Endodermal cell (in vitro differentiated cells): Measurements from ENCODE around the gene CAMP. TPM values are rescaled to one million over a fixed set of nuclear protein-coding genes. Genes with fewer than 3 reads are reported as not detected.

Source experiments
- DNase-seq: peaks from one replicate; pipeline ENCODE4 v3.0.0-alpha.2; 2017
- H3K27ac ChIP-seq: 2 replicates; pipeline ENCODE4 v1.5.1; 2013; ENCODE audit warnings: mild to moderate bottlenecking, low read depth, low read length, moderate library complexity
- H3K27me3 ChIP-seq: 2 replicates; pipeline ENCODE4 v1.6.1; 2013; ENCODE audit warnings: mild to moderate bottlenecking, low read length, moderate library complexity; ENCODE audit not compliant: insufficient read depth, control insufficient read depth, poor library complexity, severe bottlenecking
- H3K36me3 ChIP-seq: 2 replicates; pipeline ENCODE4 v1.7.0; 2013; ENCODE audit warnings: mild to moderate bottlenecking, low read length, moderate library complexity; ENCODE audit not compliant: control insufficient read depth, insufficient read depth
- H3K4me1 ChIP-seq: one replicate; pipeline ENCODE4 v1.7.0; 2013; ENCODE audit warnings: low read length; ENCODE audit not compliant: control insufficient read depth, insufficient read depth
- H3K4me3 ChIP-seq: 2 replicates; pipeline ENCODE4 v1.5.1; 2013; ENCODE audit warnings: mild to moderate bottlenecking, low read length, moderate library complexity
- H3K9ac ChIP-seq: 2 replicates; pipeline ENCODE4 v1.6.1; 2013; ENCODE audit warnings: mild to moderate bottlenecking, low read length, moderate library complexity; ENCODE audit not compliant: poor library complexity, severe bottlenecking; ENCODE audit errors: extremely low read depth
- H3K9me3 ChIP-seq: 2 replicates; pipeline ENCODE4 v1.6.1; 2013; ENCODE audit warnings: mild to moderate bottlenecking, low read length, moderate library complexity; ENCODE audit not compliant: control insufficient read depth
- H3K27ac Mint-ChIP-seq: 2 replicates; pipeline ENCODE4 v1.8.0; 2020; ENCODE audit warnings: mixed read lengths
- H3K27me3 Mint-ChIP-seq: 2 replicates; pipeline ENCODE4 v1.8.0; 2021; ENCODE audit warnings: mild to moderate bottlenecking, mixed read lengths; ENCODE audit not compliant: insufficient read depth
- H3K36me3 Mint-ChIP-seq: 2 replicates; pipeline ENCODE4 v1.8.0; 2020; ENCODE audit warnings: low read depth, mixed read lengths
- H3K4me1 Mint-ChIP-seq: 2 replicates; pipeline ENCODE4 v1.8.0; 2020; ENCODE audit warnings: mixed read lengths
- H3K4me3 Mint-ChIP-seq: 2 replicates; pipeline ENCODE4 v1.8.0; 2020; ENCODE audit warnings: mild to moderate bottlenecking, moderate library complexity, mixed read lengths
- H3K9me3 Mint-ChIP-seq: 2 replicates; pipeline ENCODE4 v1.8.0; 2020; ENCODE audit warnings: mild to moderate bottlenecking, mixed read lengths
- WGBS, 2 experiments: methylation state at CpG; one replicate each; pipeline versions ENCODE4 v1.1.5 to v1.1.7; 2013; ENCODE audit warnings: missing lambda C conversion rate in 2 of 2, mixed read lengths in 1 of 2; ENCODE audit not compliant: insufficient coverage in 1 of 2, insufficient read length in 1 of 2; 5-methylcytosine and 5-hydroxymethylcytosine counted together
- total RNA-seq, 2 donors: library from RNA; stranded (reverse); fragmentation: NEBNext Ultra II Directional in 1 of 2; extraction: Animal tissue kit (Norgen Biotek cat#: 25700) in 1 of 2; gene quantifications; 2 replicates in 1 of 2; 3 replicates in 1 of 2; pipeline ENCODE4 v1.2.1, GENCODE V29; 2021
- TF ChIP-seq, protein P1 (sequence below): fragments of 200-600 bp; sonication (generic); conservative IDR thresholded peaks from 2 replicates; pipeline ENCODE4 v1.5.0; 2021; ENCODE audit warnings: antibody characterized with exemption, mild to moderate bottlenecking

The CAMP gene
- total RNA-seq, 2 donors from 2014 or later: not detected

DNA sequence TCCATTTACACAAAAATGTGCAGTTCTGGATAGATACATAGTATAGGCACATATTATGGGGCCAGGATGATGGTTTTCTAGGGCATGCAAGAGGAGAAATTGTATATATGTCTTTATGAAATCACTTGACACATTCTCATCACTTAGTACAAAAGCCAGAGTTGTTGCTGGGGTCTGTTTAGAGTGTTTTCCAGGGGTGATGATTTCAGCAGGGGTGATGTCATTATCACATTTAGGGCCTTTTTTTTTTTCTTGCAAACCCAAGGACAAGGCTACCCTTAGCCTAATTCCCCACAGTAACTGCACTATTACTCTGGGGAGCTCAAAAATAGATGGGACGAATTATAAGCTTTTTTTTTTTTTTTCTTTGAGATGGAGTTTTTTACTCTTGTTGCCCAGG lies 21.2 kb downstream of the CAMP start:
- peaks cover 12% of the 10 kb centered on the region for H3K4me1 Mint-ChIP-seq
- no peaks in the 10 kb centered on the region for H3K27me3 ChIP-seq
- TF ChIP-seq, protein P1, sequence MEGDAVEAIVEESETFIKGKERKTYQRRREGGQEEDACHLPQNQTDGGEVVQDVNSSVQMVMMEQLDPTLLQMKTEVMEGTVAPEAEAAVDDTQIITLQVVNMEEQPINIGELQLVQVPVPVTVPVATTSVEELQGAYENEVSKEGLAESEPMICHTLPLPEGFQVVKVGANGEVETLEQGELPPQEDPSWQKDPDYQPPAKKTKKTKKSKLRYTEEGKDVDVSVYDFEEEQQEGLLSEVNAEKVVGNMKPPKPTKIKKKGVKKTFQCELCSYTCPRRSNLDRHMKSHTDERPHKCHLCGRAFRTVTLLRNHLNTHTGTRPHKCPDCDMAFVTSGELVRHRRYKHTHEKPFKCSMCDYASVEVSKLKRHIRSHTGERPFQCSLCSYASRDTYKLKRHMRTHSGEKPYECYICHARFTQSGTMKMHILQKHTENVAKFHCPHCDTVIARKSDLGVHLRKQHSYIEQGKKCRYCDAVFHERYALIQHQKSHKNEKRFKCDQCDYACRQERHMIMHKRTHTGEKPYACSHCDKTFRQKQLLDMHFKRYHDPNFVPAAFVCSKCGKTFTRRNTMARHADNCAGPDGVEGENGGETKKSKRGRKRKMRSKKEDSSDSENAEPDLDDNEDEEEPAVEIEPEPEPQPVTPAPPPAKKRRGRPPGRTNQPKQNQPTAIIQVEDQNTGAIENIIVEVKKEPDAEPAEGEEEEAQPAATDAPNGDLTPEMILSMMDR: no peak
- peaks cover 17% of the 10 kb centered on the region for H3K36me3 ChIP-seq
- H3K27me3 Mint-ChIP-seq: no peaks in the 10 kb centered on the region
- 100% methylated on average over 1 of the region's 1 CpG; no CpG with 5 or more reads in 1 of the 2 experiments for WGBS, 2 experiments
- H3K36me3 Mint-ChIP-seq: peaks cover 31% of the 10 kb centered on the region
- no peak overlapping the region for H3K27ac Mint-ChIP-seq
- no peaks in the 10 kb centered on the region for H3K4me1 ChIP-seq
- DNase-seq: no peak
- no peak overlapping the region for H3K27ac ChIP-seq
- H3K4me3 ChIP-seq: no peak overlapping the region
- no peaks in the 10 kb centered on the region for H3K9me3 Mint-ChIP-seq
- H3K9ac ChIP-seq: no peak overlapping the region
- H3K9me3 ChIP-seq: no peaks in the 10 kb centered on the region
- H3K4me3 Mint-ChIP-seq: no peak overlapping the region

GRCh38 chr3:48245136-48245535 lies 21.8 kb downstream of the CAMP start:
- TF ChIP-seq, protein P1: no peak
- Histone ChIP-seq H3K4me1 (no peaks in the 10 kb centered on the region), H3K36me3 (peaks cover 22% of the 10 kb centered on the region), H3K9me3 (no peaks in the 10 kb centered on the region), H3K27me3 (no peaks in the 10 kb centered on the region), H3K27ac (no peak overlapping the region), H3K9ac (no peak overlapping the region), H3K4me3 (no peak overlapping the region)
- H3K36me3 Mint-ChIP-seq: peaks cover 36% of the 10 kb centered on the region
- H3K9me3 Mint-ChIP-seq: no peaks in the 10 kb centered on the region
- peaks cover 6% of the 10 kb centered on the region for H3K4me1 Mint-ChIP-seq
- H3K4me3 Mint-ChIP-seq: no peak overlapping the region
- H3K27ac Mint-ChIP-seq: no peak overlapping the region
- WGBS, 2 experiments: 94 to 100% methylated on average over 1 to 7 of the region's 7 CpGs
- H3K27me3 Mint-ChIP-seq: no peaks in the 10 kb centered on the region
- no peak for DNase-seq

DNA sequence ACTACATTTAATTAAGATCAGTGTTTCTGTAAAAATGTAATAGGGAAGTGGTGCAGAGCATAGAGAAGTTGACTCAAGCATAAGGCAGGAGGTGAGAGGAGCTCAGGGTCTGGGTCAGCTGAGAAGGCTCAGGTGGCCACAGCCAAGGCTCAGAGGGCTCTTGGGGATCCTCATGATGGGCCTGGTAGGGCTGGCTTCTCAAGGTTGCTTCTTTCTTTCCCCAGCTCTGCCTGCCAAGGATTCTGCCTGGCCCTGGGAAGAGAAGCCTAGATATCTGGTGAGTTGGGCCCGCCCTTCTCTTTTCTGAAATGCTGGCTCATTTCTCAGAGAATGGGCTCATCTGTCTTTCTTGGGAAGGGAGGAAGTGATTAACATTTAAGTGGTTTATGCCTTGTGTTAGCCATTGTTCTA lies 24.1 kb downstream of the CAMP start:
- H3K9me3 Mint-ChIP-seq: no peaks in the 10 kb centered on the region
- Histone ChIP-seq H3K9me3 (no peaks in the 10 kb centered on the region), H3K4me1 (no peaks in the 10 kb centered on the region), H3K9ac (no peak overlapping the region), H3K4me3 (no peak overlapping the region), H3K27me3 (no peaks in the 10 kb centered on the region), H3K36me3 (peaks cover 34% of the 10 kb centered on the region), H3K27ac (no peak overlapping the region)
- H3K27me3 Mint-ChIP-seq: no peaks in the 10 kb centered on the region
- DNase-seq: no peak
- no peaks in the 10 kb centered on the region for H3K4me1 Mint-ChIP-seq
- H3K36me3 Mint-ChIP-seq: peaks cover 52% of the 10 kb centered on the region
- TF ChIP-seq, protein P1: no peak
- WGBS, 2 experiments: 86 to 100% methylated on average over 1 of the region's 1 CpG
- H3K27ac Mint-ChIP-seq: no peak overlapping the region
- H3K4me3 Mint-ChIP-seq: no peak overlapping the region
